Activated CD4-positive, alpha-beta memory T cell treated with anti-CD3 and anti-CD28 coated beads for 36 hours (primary cell): Measurements from ENCODE around the gene TOR2A. TPM values are rescaled to one million over a fixed set of nuclear protein-coding genes. Genes with fewer than 3 reads are reported as not detected.
"Not testable (repeated sequence)": the region's sequence is repeated elsewhere in the genome, so short reads cannot be mapped to it uniquely, and the experiment has no call there.

Source experiments
- CTCF ChIA-PET: fragments of 350-600 bp; sonication (Branson Sonifier 250); formaldehyde crosslinking; loops from one replicate; lab custom pipeline; 2021; ENCODE audit warnings: antibody characterized with exemption, inconsistent platforms; lab: Charles Lee
- POLR2A ChIA-PET: fragments of 350-600 bp; sonication (Branson Sonifier 250); formaldehyde crosslinking; loops from one replicate; lab custom pipeline; 2021; ENCODE audit warnings: antibody characterized with exemption; lab: Charles Lee
- DNase-seq: peaks from one replicate; pipeline ENCODE4 v3.0.0-alpha.2; 2020
- H3K27ac Mint-ChIP-seq: one replicate; pipeline ENCODE4 v1.8.0; 2021; ENCODE audit warnings: mixed read lengths
- H3K27me3 Mint-ChIP-seq: one replicate; pipeline ENCODE4 v1.8.0; 2021; ENCODE audit warnings: mixed read lengths
- H3K36me3 Mint-ChIP-seq: one replicate; pipeline ENCODE4 v1.8.0; 2021; ENCODE audit warnings: mixed read lengths
- H3K4me1 Mint-ChIP-seq: one replicate; pipeline ENCODE4 v1.8.0; 2021; ENCODE audit warnings: low read depth, mixed read lengths
- H3K4me3 Mint-ChIP-seq: one replicate; pipeline ENCODE4 v1.8.0; 2021; ENCODE audit warnings: mild to moderate bottlenecking, mixed read lengths
- H3K9me3 Mint-ChIP-seq: one replicate; pipeline ENCODE4 v1.8.0; 2021; ENCODE audit warnings: mixed read lengths
- intact Hi-C: fragments of 100-400 bp; cut with micrococcal nuclease; formaldehyde crosslinking; loops from one replicate; pipeline ENCODE4 v1.15.1; 2023
- total RNA-seq, 2 experiments: library from RNA; stranded (reverse); gene quantifications; one replicate each; pipeline ENCODE4 v1.2.3, GENCODE V29; 2021

TOR2A gene
- 10 to 100 TPM; 12.7 to 16.2 TPM for total RNA-seq

GRCh38 chr9:127734747-127735529 is at the start of gene TOR2A:
Gene TOR2A, minus strand, starts transcription at chr9:127735294. Its CDS starts 24 bp downstream, at chr9:127735270.
- Mint-ChIP-seq H3K36me3 (peaks cover 8% of the 10 kb centered on the region), H3K4me3 (peak within 1 kb of the TSS; percentile 74), H3K9me3 (no peaks in the 10 kb centered on the region), H3K27me3 (no peaks in the 10 kb centered on the region), H3K27ac (peak within 1 kb of the TSS; percentile 76), H3K4me1 (peaks cover 12% of the 10 kb centered on the region)
- ChIA-PET CTCF (interaction anchor here (0.6 to 4.2 kb wide), 90 partner anchors 9 to 520 kb away, joined by 3 to 84 read pairs (median 4); partner anchors contain the start of genes BBLN, CDK9, CFAP157 and ENG), POLR2A (interaction anchor here (0.8 to 2.4 kb wide), 19 partner anchors 9 to 284 kb away, joined by 3 to 13 read pairs (median 4); partner anchors contain the start of genes CDK9, LRSAM1, PTRH1 and RPL12)
- intact Hi-C loops = loop anchor here (1.0 to 2.0 kb wide), 8 partner anchors 20 to 230 kb away; partner anchors contain the start of gene PTRH1
- DNase-seq = peak; percentile 99

- H3K9me3 Mint-ChIP-seq = no peaks in the 10 kb centered on the region
- H3K4me3 Mint-ChIP-seq = peak overlapping the region; percentile 70
- H3K36me3 Mint-ChIP-seq = peaks cover 22% of the 10 kb centered on the region
- ChIA-PET CTCF (interaction anchor here (0.8 to 6.6 kb wide), 5 partner anchors 8 to 86 kb away, joined by 3 to 131 read pairs (median 24); partner anchors contain the start of gene TOR2A), POLR2A (interaction anchor here (1.5 to 1.7 kb wide), 2 partner anchors 12 to 48 kb away, joined by 5 to 7 read pairs; partner anchors contain the start of gene TOR2A)
- DNase-seq = peak; percentile 88
- intact Hi-C loops = no loop called here
- H3K27ac Mint-ChIP-seq = peak overlapping the region; percentile 96
- no peaks in the 10 kb centered on the region for H3K27me3 Mint-ChIP-seq
- H3K4me1 Mint-ChIP-seq = peaks cover 74% of the 10 kb centered on the region
These were observed 48.3 kb upstream of the TOR2A start for GRCh38 chr9:127783111-127784008.

GRCh38 chr9:127781806-127782205 is 46.7 kb upstream of the TOR2A start:
- Mint-ChIP-seq H3K27ac (peak overlapping the region; percentile 82), H3K4me1 (peaks cover 63% of the 10 kb centered on the region), H3K9me3 (no peaks in the 10 kb centered on the region), H3K4me3 (peak overlapping the region; percentile 5), H3K27me3 (no peaks in the 10 kb centered on the region), H3K36me3 (peaks cover 15% of the 10 kb centered on the region)
- POLR2A ChIA-PET = no interaction called here
- intact Hi-C loops = no loop called here
- CTCF ChIA-PET = interaction anchor here (1.0 to 6.6 kb wide), 3 partner anchors 14 to 87 kb away, joined by 3 to 131 read pairs (median 56); partner anchors contain the start of gene TOR2A
- no peak for DNase-seq

- Mint-ChIP-seq H3K27ac (peak overlapping the region; percentile 82), H3K36me3 (peaks cover 15% of the 10 kb centered on the region), H3K4me1 (peaks cover 64% of the 10 kb centered on the region)
- intact Hi-C loops, DNase-seq, H3K4me3 Mint-ChIP-seq, H3K9me3 Mint-ChIP-seq, H3K27me3 Mint-ChIP-seq: not testable (repeated sequence)
- POLR2A ChIA-PET = interaction anchor here (1.1 kb wide), 1 partner anchor 10 kb away, joined by 6 read pairs; no protein-coding TSS in a partner anchor
- CTCF ChIA-PET = interaction anchor here (1.0 to 3.4 kb wide), 2 partner anchors 10 to 46 kb away, joined by 3 to 25 read pairs; partner anchors contain the start of gene TOR2A
These were observed 45.8 kb upstream of the TOR2A start for GRCh38 chr9:127780909-127781308.

GRCh38 chr9:127780126-127780885 is 45.2 kb upstream of the TOR2A start:
- H3K9me3 Mint-ChIP-seq = no peaks in the 10 kb centered on the region
- no peak for DNase-seq
- peak overlapping the region; percentile 98 for H3K27ac Mint-ChIP-seq
- H3K36me3 Mint-ChIP-seq = peaks cover 15% of the 10 kb centered on the region
- H3K27me3 Mint-ChIP-seq = no peaks in the 10 kb centered on the region
- H3K4me3 Mint-ChIP-seq = no peak overlapping the region
- POLR2A ChIA-PET = interaction anchor here (1.1 kb wide), 1 partner anchor 10 kb away, joined by 6 read pairs; no protein-coding TSS in a partner anchor
- intact Hi-C loops = no loop called here
- CTCF ChIA-PET = interaction anchor here (1.0 to 3.4 kb wide), 2 partner anchors 9 to 45 kb away, joined by 3 to 25 read pairs; partner anchors contain the start of gene TOR2A
- peaks cover 64% of the 10 kb centered on the region for H3K4me1 Mint-ChIP-seq

GRCh38 chr9:127779136-127779981 is 44.3 kb upstream of the TOR2A start:
- Mint-ChIP-seq H3K27me3 (no peaks in the 10 kb centered on the region), H3K4me1 (peaks cover 59% of the 10 kb centered on the region), H3K27ac (peak overlapping the region; percentile 98), H3K9me3 (no peaks in the 10 kb centered on the region), H3K4me3 (peak overlapping the region; percentile 99), H3K36me3 (peaks cover 17% of the 10 kb centered on the region)
- intact Hi-C loops = loop anchor here (2.0 to 10.0 kb wide), 2 partner anchors 247 to 285 kb away; partner anchors contain the start of genes NAIF1 and SLC25A25
- POLR2A ChIA-PET = interaction anchor here (0.9 to 2.2 kb wide), 12 partner anchors 9 to 221 kb away, joined by 3 to 23 read pairs (median 5); partner anchors contain the start of genes ST6GALNAC4 and TOR2A
- CTCF ChIA-PET = interaction anchor here (1.4 to 3.4 kb wide), 6 partner anchors 9 to 164 kb away, joined by 3 to 25 read pairs (median 8); partner anchors contain the start of gene TOR2A
- peak; percentile 85 for DNase-seq

GRCh38 chr9:127778280-127779135 is 43.4 kb upstream of the TOR2A start, which contains the start of gene SH2D3C:
Gene SH2D3C, minus strand, starts transcription at chr9:127778666. Its CDS starts 39 bp downstream, at chr9:127778627.
- intact Hi-C loops = loop anchor here (2.0 to 10.0 kb wide), 2 partner anchors 248 to 286 kb away; partner anchors contain the start of genes NAIF1 and SLC25A25
- H3K9me3 Mint-ChIP-seq = no peaks in the 10 kb centered on the region
- peaks cover 56% of the 10 kb centered on the region for H3K4me1 Mint-ChIP-seq
- peak; percentile 73 for DNase-seq
- ChIA-PET CTCF (interaction anchor here (0.7 to 3.4 kb wide), 8 partner anchors 8 to 165 kb away, joined by 3 to 25 read pairs (median 5); partner anchors contain the start of gene TOR2A), POLR2A (interaction anchor here (0.6 to 2.2 kb wide), 16 partner anchors 9 to 220 kb away, joined by 3 to 23 read pairs (median 4); partner anchors contain the start of genes ST6GALNAC4 and TOR2A)
- peaks cover 22% of the 10 kb centered on the region for H3K36me3 Mint-ChIP-seq
- H3K27ac Mint-ChIP-seq = peak within 1 kb of the TSS; percentile 98
- H3K27me3 Mint-ChIP-seq = no peaks in the 10 kb centered on the region
- peak within 1 kb of the TSS; percentile 99 for H3K4me3 Mint-ChIP-seq

GRCh38 chr9:127777368-127777980 is 42.4 kb upstream of the TOR2A start:
- no peaks in the 10 kb centered on the region for H3K9me3 Mint-ChIP-seq
- peak overlapping the region; percentile 98 for H3K27ac Mint-ChIP-seq
- no peaks in the 10 kb centered on the region for H3K27me3 Mint-ChIP-seq
- CTCF ChIA-PET = interaction anchor here (1.4 to 3.4 kb wide), 4 partner anchors 7 to 92 kb away, joined by 4 to 25 read pairs (median 9); partner anchors contain the start of gene TOR2A
- H3K36me3 Mint-ChIP-seq = peaks cover 24% of the 10 kb centered on the region
- intact Hi-C loops = loop anchor here (10.0 kb wide), 1 partner anchor 287 kb away; the partner anchor contains the start of genes NAIF1 and SLC25A25
- H3K4me3 Mint-ChIP-seq = peak overlapping the region; percentile 99
- peak; percentile 41 for DNase-seq
- H3K4me1 Mint-ChIP-seq = peaks cover 46% of the 10 kb centered on the region
- POLR2A ChIA-PET = interaction anchor here (0.6 to 2.2 kb wide), 4 partner anchors 11 to 185 kb away, joined by 3 to 23 read pairs (median 4); no protein-coding TSS in a partner anchor
